22Rv1 (cell line): ENCODE data around the gene RASSF8.

Experiments
- ZFX ChIP-seq: fragments of 450-650 bp; IDR thresholded peaks from 2 replicates; pipeline ENCODE4 v1.6.1; 2017; ENCODE audit warnings: antibody characterized with exemption, borderline replicate concordance
- TF ChIP-seq, protein P1 (sequence below): fragments of 450-650 bp; IDR thresholded peaks from 2 replicates; pipeline ENCODE4 v1.5.1; 2017; ENCODE audit warnings: mild to moderate bottlenecking

DNA sequence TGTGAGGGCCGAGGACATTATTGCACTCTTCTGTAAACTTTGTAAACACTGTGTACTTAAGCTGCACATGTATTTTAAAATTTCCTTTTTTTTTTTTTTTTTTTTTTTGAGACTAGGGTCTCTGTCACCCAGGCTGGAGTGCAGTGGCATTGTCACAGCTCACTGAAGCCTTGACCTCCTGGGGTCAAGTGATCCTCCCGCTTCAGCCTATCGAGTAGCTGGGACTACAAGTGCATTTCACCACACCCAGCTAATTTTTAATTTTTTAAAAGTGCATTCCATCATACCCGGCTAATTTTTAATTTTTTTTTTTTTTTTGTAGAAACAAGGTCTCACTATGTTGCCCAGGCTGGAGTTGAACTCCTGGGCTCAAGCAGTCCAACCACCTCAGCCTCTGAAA lies 42.4 kb downstream of the RASSF8 start:
- TF ChIP-seq, protein P1, sequence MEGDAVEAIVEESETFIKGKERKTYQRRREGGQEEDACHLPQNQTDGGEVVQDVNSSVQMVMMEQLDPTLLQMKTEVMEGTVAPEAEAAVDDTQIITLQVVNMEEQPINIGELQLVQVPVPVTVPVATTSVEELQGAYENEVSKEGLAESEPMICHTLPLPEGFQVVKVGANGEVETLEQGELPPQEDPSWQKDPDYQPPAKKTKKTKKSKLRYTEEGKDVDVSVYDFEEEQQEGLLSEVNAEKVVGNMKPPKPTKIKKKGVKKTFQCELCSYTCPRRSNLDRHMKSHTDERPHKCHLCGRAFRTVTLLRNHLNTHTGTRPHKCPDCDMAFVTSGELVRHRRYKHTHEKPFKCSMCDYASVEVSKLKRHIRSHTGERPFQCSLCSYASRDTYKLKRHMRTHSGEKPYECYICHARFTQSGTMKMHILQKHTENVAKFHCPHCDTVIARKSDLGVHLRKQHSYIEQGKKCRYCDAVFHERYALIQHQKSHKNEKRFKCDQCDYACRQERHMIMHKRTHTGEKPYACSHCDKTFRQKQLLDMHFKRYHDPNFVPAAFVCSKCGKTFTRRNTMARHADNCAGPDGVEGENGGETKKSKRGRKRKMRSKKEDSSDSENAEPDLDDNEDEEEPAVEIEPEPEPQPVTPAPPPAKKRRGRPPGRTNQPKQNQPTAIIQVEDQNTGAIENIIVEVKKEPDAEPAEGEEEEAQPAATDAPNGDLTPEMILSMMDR: no peak
- no peak for TF ChIP-seq ZFX
